ENCODE data around the gene SUV39H1. TPM values are rescaled to one million over a fixed set of nuclear protein-coding genes. Genes with fewer than 3 reads are reported as not detected.

SUV39H1 gene
- total RNA-seq, 1 donor = 7.0 TPM

GRCh38 chrX:48752498-48752897 is 56.0 kb downstream of the SUV39H1 start:
- Histone ChIP-seq H3K9me3 (ENCODE audit: low read depth, low read length) (no peaks in the 10 kb centered on the region), H3K27me3 (ENCODE audit: insufficient read depth, low read length) (no peaks in the 10 kb centered on the region), H3K4me1 (ENCODE audit: insufficient read depth, low read length) (no peaks in the 10 kb centered on the region), H3K4me3 (ENCODE audit: low read length) (no peak overlapping the region)

- no peaks in the 10 kb centered on the region for H3K4me1 ChIP-seq (ENCODE audit: insufficient read depth, low read length)
- H3K9me3 ChIP-seq (ENCODE audit: low read depth, low read length) = no peaks in the 10 kb centered on the region
- H3K27me3 ChIP-seq (ENCODE audit: insufficient read depth, low read length) = no peaks in the 10 kb centered on the region
- no peak overlapping the region for H3K4me3 ChIP-seq (ENCODE audit: low read length)
Observed at GRCh38 chrX:48753708-48754228, 57.2 kb downstream of the SUV39H1 start.

- Histone ChIP-seq H3K4me3 (ENCODE audit: low read length) (no peak overlapping the region), H3K9me3 (ENCODE audit: low read depth, low read length) (no peaks in the 10 kb centered on the region), H3K4me1 (ENCODE audit: insufficient read depth, low read length) (no peaks in the 10 kb centered on the region)
Observed at GRCh38 chrX:48754238-48754637, 57.7 kb downstream of the SUV39H1 start.

More at GRCh38 chrX:48754238-48754637, 57.7 kb downstream of the SUV39H1 start:
- no peaks in the 10 kb centered on the region for H3K27me3 ChIP-seq (ENCODE audit: insufficient read depth, low read length)

Other genes starting within 250 kb of the SUV39H1 start
- gene SLC38A5, start 226.5 kb upstream of the SUV39H1 start, total RNA-seq = 4.5 TPM
- gene FTSJ1, start 220.5 kb upstream of the SUV39H1 start, total RNA-seq = 19.3 TPM
- gene PORCN, start 187.7 kb upstream of the SUV39H1 start, total RNA-seq = 13.6 TPM
- gene EBP, start 174.9 kb upstream of the SUV39H1 start, total RNA-seq = 27.6 TPM
- gene TBC1D25, start 157.0 kb upstream of the SUV39H1 start, total RNA-seq = 10.7 TPM
- 377 TPM for gene RBM3, start 122.2 kb upstream of the SUV39H1 start, total RNA-seq
- 38.2 TPM for gene WDR13, start 99.2 kb upstream of the SUV39H1 start, total RNA-seq
- 64.3 TPM for gene WAS, start 12.9 kb upstream of the SUV39H1 start, total RNA-seq
- not detected for gene GLOD5, start 65.0 kb downstream of the SUV39H1 start, total RNA-seq
- 1.6 TPM for gene GATA1, start 89.9 kb downstream of the SUV39H1 start, total RNA-seq
- gene HDAC6, start 105.3 kb downstream of the SUV39H1 start, total RNA-seq = 21.5 TPM
- gene ERAS, start 129.8 kb downstream of the SUV39H1 start, total RNA-seq = not detected
- gene PCSK1N, start 138.9 kb downstream of the SUV39H1 start, total RNA-seq = 3.3 TPM
- gene TIMM17B, start 201.0 kb downstream of the SUV39H1 start, total RNA-seq = 18.3 TPM
- gene PQBP1, start 201.2 kb downstream of the SUV39H1 start, total RNA-seq = 37.6 TPM
- gene SLC35A2, start 214.9 kb downstream of the SUV39H1 start, total RNA-seq = 8.5 TPM
- gene PIM2, start 222.3 kb downstream of the SUV39H1 start, total RNA-seq = 239 TPM